HCT116 (cell line): ENCODE measurements around the gene IFNL2. TPM values are rescaled to one million over a fixed set of nuclear protein-coding genes. Genes with fewer than 3 reads are reported as not detected.

Source experiments
- ATAC-seq: fragments of 200-7000 bp; cut with Tn5 transposase; 2 replicates; pipeline ENCODE4 v1.9.1; 2020; ENCODE audit warnings: mild to moderate bottlenecking, moderate library complexity
- BruUV-seq: library from RNA; stranded (reverse); fragments of 400-500 nt; replicated peaks from 2 replicates; lab custom pipeline; 2021; lab: Mats Ljungman, UMichigan
- CTCF ChIA-PET: fragments of 300-600 bp; sonication (Branson Sonifier 250); formaldehyde crosslinking; loops from one replicate; lab custom pipeline; 2021; ENCODE audit warnings: antibody characterized with exemption; lab: Charles Lee
- POLR2A ChIA-PET: fragments of 300-600, 350-600 bp; sonication (Branson Sonifier 250); formaldehyde crosslinking; loops from one replicate; lab custom pipeline; 2021; ENCODE audit warnings: antibody characterized with exemption; lab: Charles Lee
- RAD21 ChIA-PET, 2 experiments: fragments of 300-600 bp; sonication (Branson Sonifier 250); formaldehyde crosslinking; loops; one replicate each; lab custom pipeline; 2023; ENCODE audit warnings: low total read pairs in 2 of 2; ENCODE audit not compliant: uncharacterized antibody in 2 of 2, unreplicated experiment in 2 of 2, low non-redundant PET in 1 of 2; lab: Charles Lee
- DNase-seq: peaks from one replicate; pipeline ENCODE4 v3.0.0-alpha.2; 2010; ENCODE audit warnings: low read depth, low spot score
- H2AFZ ChIP-seq: fragments of 200-600 bp; shearing (Covaris generic), sonication (generic); 2 replicates; pipeline ENCODE4 v1.6.1; 2017; ENCODE audit warnings: low read depth, mixed run types, mixed read lengths, antibody characterized with exemption, low read length; ENCODE audit not compliant: poor library complexity, severe bottlenecking
- H3K27ac ChIP-seq: 2 replicates; pipeline ENCODE4 v1.5.1; 2012; ENCODE audit warnings: low read depth, low read length
- H3K27me3 ChIP-seq: fragments of 200-600 bp; sonication (generic); 2 replicates; pipeline ENCODE4 v1.6.1; 2016; ENCODE audit warnings: mixed run types, low read length, mixed read lengths; ENCODE audit not compliant: insufficient read depth
- H3K36me3 ChIP-seq, 2 experiments: fragments of 200-500 bp in 1 of 2; fragments of 200-600 bp in 1 of 2; sonication (Bioruptor generic) in 1 of 2; sonication (generic) in 1 of 2; 2 replicates each; pipeline versions ENCODE4 v1.5.1 to v1.6.1; 2014 to 2016; ENCODE audit warnings: low read length in 2 of 2, inconsistent platforms in 1 of 2, mixed read lengths in 1 of 2, mixed run types in 1 of 2; ENCODE audit not compliant: insufficient read depth in 2 of 2, control insufficient read depth in 1 of 2
- H3K4me1 ChIP-seq, 2 experiments: fragments of 200-600 bp in 1 of 2; sonication (generic) in 1 of 2; 2 replicates each; pipeline versions ENCODE4 v1.5.1 to v1.6.1; 2012 to 2017; ENCODE audit warnings: low read length in 2 of 2, inconsistent platforms in 1 of 2, mild to moderate bottlenecking in 1 of 2, mixed read lengths in 1 of 2, mixed run types in 1 of 2, moderate library complexity in 1 of 2; ENCODE audit not compliant: insufficient read depth in 2 of 2, control insufficient read depth in 1 of 2
- H3K4me2 ChIP-seq: fragments of 200-600 bp; sonication (generic); 2 replicates; pipeline ENCODE4 v1.6.1; 2017; ENCODE audit warnings: mixed run types, low read length, mixed read lengths
- H3K4me3 ChIP-seq, 2 experiments: fragments of 200-600 bp in 1 of 2; sonication (generic) in 1 of 2; replicated peaks in 1 of 2; 2 replicates each; pipeline ENCODE4 v1.5.1; 2011 to 2016; ENCODE audit warnings: low read length in 2 of 2, control low read depth in 1 of 2, low read depth in 1 of 2, mild to moderate bottlenecking in 1 of 2, mixed read lengths in 1 of 2, mixed run types in 1 of 2
- H3K79me2 ChIP-seq: fragments of 200-600 bp; sonication (generic); 2 replicates; pipeline ENCODE4 v1.6.1; 2017; ENCODE audit warnings: mild to moderate bottlenecking, mixed run types, low read length, moderate library complexity, mixed read lengths; ENCODE audit not compliant: insufficient read depth
- H3K9ac ChIP-seq: fragments of 200-600 bp; sonication (generic); 2 replicates; pipeline ENCODE4 v1.6.1; 2016; ENCODE audit warnings: low read length, mixed read lengths
- H3K9me2 ChIP-seq: fragments of 200-600 bp; sonication (generic), shearing (Covaris generic); 2 replicates; pipeline ENCODE4 v1.6.1; 2017; ENCODE audit warnings: mixed run types, mild to moderate bottlenecking, moderate library complexity; ENCODE audit not compliant: insufficient read depth
- H3K9me3 ChIP-seq, 2 experiments: fragments of 200-500 bp in 1 of 2; fragments of 200-600 bp in 1 of 2; sonication (Bioruptor generic) in 1 of 2; sonication (generic) in 1 of 2; 2 replicates each; pipeline ENCODE4 v1.6.1; 2014 to 2017; ENCODE audit warnings: low read length in 2 of 2, mixed read lengths in 2 of 2, inconsistent platforms in 1 of 2, low read depth in 1 of 2, mild to moderate bottlenecking in 1 of 2, mixed run types in 1 of 2, moderate library complexity in 1 of 2; ENCODE audit not compliant: control insufficient read depth in 1 of 2, insufficient read depth in 1 of 2
- H4K20me1 ChIP-seq: fragments of 200-600 bp; sonication (generic), shearing (Covaris generic); 2 replicates; pipeline ENCODE4 v1.6.1; 2017; ENCODE audit warnings: mixed run types, mild to moderate bottlenecking, moderate library complexity; ENCODE audit not compliant: insufficient read depth
- CBX3 ChIP-seq: IDR thresholded peaks from 2 replicates; pipeline ENCODE4 v1.6.1; 2012; ENCODE audit warnings: low read depth
- EGR1 ChIP-seq: IDR thresholded peaks from 2 replicates; pipeline ENCODE4 v1.6.1; 2012; ENCODE audit warnings: low read depth
- FOSL1 ChIP-seq: IDR thresholded peaks from 2 replicates; pipeline ENCODE4 v1.6.1; 2012; ENCODE audit warnings: low read depth
- JUND ChIP-seq: IDR thresholded peaks from 2 replicates; pipeline ENCODE4 v1.6.1; 2012
- POLR2A ChIP-seq: IDR thresholded peaks from 2 replicates; pipeline ENCODE4 v1.7.0; 2011; ENCODE audit warnings: borderline replicate concordance; ENCODE audit not compliant: insufficient read depth, insufficient read length; ENCODE audit errors: extremely low read depth
- RAD21 ChIP-seq: IDR thresholded peaks from 2 replicates; pipeline ENCODE4 v1.6.1; 2012; ENCODE audit warnings: low read depth, mild to moderate bottlenecking
- SP1 ChIP-seq: IDR thresholded peaks from 2 replicates; pipeline ENCODE4 v1.6.1; 2012; ENCODE audit warnings: low read depth
- TCF7L2 ChIP-seq: IDR thresholded peaks from 2 replicates; pipeline ENCODE4 v1.7.0; 2011; ENCODE audit warnings: borderline replicate concordance, inconsistent platforms; ENCODE audit not compliant: insufficient read depth, insufficient read length; ENCODE audit errors: extremely low read depth
- ZFX ChIP-seq: fragments of 450-650 bp; IDR thresholded peaks from 2 replicates; pipeline ENCODE4 v1.6.1; 2017
- ZNF274 ChIP-seq: fragments of 200-500 bp; sonication (Bioruptor generic); IDR thresholded peaks from 2 replicates; pipeline ENCODE4 v1.6.1; 2014; ENCODE audit warnings: mild to moderate bottlenecking, low read depth, low read length, inconsistent platforms
- intact Hi-C: fragments of 100-400 bp; cut with micrococcal nuclease; formaldehyde crosslinking; loops from 2 replicates; pipeline ENCODE4 v1.10.0; 2022
- total RNA-seq: library from RNA; stranded (reverse); gene quantifications from one replicate; pipeline ENCODE4 v1.2.1, GENCODE V29; 2021; ENCODE audit not compliant: unreplicated experiment
- TF ChIP-seq, protein P1 (sequence below): IDR thresholded peaks from 2 replicates; pipeline ENCODE4 v1.6.1; 2011; ENCODE audit warnings: mild to moderate bottlenecking, low read length, moderate library complexity; ENCODE audit not compliant: insufficient replicate concordance; ENCODE audit errors: extremely low read depth

The IFNL2 gene
- total RNA-seq, 1 experiment from 2014 or later: not detected

DNA sequence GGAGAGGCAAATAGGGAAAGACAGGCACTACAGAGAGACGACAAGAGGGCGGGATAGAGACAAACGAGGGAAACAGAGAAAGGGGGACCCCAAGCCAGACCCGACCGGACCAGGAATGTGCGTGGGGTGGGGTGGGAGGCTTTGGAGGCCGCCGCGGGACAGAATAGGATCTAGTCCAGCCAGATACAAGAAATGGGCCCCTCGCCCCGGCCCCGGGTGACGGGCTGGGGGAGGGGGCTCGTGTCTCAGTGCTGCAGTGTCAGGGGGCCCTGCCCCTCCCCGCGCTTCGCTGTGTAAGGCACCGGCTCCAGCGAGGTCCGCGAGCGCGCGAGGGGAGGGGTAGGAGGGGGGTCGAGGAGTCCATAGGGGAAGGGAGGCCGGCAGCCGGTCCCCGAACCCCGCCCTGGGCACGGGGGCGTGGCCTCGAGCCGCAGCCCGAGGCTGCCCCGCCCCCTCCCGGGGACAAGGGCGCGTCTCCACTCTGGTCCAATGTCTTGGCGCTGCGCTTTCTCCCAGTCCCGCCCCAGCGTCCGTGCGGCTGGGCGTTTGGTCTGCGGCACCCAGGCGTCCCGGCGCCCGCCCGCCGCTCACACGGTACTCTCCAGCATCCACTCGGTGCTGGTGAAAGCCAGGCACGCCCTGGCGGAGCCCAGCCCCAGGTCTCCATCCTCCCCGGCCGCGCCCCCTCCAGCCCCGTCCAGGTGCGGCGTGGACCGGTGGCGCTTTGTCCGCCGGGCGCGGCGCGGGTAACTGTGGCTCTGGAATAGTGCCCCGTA, 39.0 kb downstream of the IFNL2 start:
- no TSS peak for BruUV-seq
- Histone ChIP-seq H3K9me2 (no peaks in the 10 kb centered on the region), H3K79me2 (peaks cover 17% of the 10 kb centered on the region), H3K27ac (no peak overlapping the region), H3K4me3 (no peak overlapping the region), H3K9ac (no peak overlapping the region), H2AFZ (no peak overlapping the region), H4K20me1 (no peaks in the 10 kb centered on the region), H3K4me2 (no peak overlapping the region), H3K27me3 (no peaks in the 10 kb centered on the region), H3K4me1 (peaks cover 9 to 10% of the 10 kb centered on the region in 2 experiments), H3K36me3 (peaks cover 0 to 7% of the 10 kb centered on the region in 2 experiments; a peak in 1 of 4 replicates), H3K9me3 (no peaks in the 10 kb centered on the region)
- POLR2A ChIA-PET: no interaction called here
- ATAC-seq (no peak), DNase-seq (no peak)
- intact Hi-C loops: no loop called here
- RAD21 ChIA-PET: no interaction called here
- CTCF ChIA-PET: no interaction called here
- TF ChIP-seq TCF7L2 (no peak), CBX3 (no peak), EGR1 (no peak)

DNA sequence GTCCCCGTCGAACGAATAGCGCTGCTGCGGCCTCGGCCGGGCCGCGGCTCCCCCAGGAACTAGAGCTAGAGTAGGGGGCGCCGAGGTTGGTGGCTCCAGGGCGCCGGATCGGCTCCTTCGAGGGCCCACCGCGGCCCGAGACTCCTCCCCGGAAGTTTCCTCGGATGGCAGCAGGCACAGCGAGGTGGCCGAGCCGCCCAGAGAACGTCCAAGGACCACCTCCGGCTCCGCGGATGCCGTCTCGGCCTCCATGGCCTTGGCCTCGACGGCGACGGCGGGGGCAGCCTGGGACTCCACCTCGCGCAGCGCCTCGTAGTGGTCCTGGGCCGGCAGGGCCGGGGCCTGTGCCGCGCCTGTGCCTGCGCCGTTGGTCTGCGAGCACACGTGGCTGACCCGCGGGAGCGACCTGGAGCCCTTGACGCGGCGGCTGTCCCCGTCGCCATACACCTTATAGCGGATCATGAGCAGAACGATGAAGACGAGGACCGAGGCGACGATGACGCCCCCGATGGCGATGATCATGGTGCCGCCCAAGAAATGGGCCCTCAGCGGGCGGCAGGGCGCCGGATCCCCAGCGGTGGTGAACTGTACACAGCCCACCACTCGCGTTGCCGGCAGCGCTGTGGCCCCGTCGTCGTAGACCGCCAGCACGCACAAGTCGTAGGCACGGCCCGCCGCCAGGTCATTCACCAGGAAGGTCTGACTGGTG, 39.8 kb downstream of the IFNL2 start:
- no peak overlapping the region for H2AFZ ChIP-seq
- CTCF ChIA-PET: no interaction called here
- no peaks in the 10 kb centered on the region for H3K27me3 ChIP-seq
- no peaks in the 10 kb centered on the region for H4K20me1 ChIP-seq
- DNase-seq: no peak
- H3K9ac ChIP-seq: no peak overlapping the region
- no peak overlapping the region for H3K4me3 ChIP-seq
- no peak overlapping the region for H3K27ac ChIP-seq
- peaks cover 21% of the 10 kb centered on the region for H3K79me2 ChIP-seq
- peaks cover 3 to 7% of the 10 kb centered on the region in 2 experiments; a peak in 2 of 4 replicates for H3K36me3 ChIP-seq
- no TSS peak for BruUV-seq
- TF ChIP-seq TCF7L2 (no peak), POLR2A (no peak), ZFX (no peak), JUND (no peak), RAD21 (no peak), SP1 (no peak), FOSL1 (no peak), ZNF274 (no peak)
- TF ChIP-seq, protein P1, sequence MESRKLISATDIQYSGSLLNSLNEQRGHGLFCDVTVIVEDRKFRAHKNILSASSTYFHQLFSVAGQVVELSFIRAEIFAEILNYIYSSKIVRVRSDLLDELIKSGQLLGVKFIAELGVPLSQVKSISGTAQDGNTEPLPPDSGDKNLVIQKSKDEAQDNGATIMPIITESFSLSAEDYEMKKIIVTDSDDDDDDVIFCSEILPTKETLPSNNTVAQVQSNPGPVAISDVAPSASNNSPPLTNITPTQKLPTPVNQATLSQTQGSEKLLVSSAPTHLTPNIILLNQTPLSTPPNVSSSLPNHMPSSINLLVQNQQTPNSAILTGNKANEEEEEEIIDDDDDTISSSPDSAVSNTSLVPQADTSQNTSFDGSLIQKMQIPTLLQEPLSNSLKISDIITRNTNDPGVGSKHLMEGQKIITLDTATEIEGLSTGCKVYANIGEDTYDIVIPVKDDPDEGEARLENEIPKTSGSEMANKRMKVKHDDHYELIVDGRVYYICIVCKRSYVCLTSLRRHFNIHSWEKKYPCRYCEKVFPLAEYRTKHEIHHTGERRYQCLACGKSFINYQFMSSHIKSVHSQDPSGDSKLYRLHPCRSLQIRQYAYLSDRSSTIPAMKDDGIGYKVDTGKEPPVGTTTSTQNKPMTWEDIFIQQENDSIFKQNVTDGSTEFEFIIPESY: no peak
- TF ChIP-seq, all 23 proteins: peak for 0
- intact Hi-C loops: no loop called here
- Histone ChIP-seq H3K4me1 (peaks cover 7 to 8% of the 10 kb centered on the region in 2 experiments), H3K9me2 (no peaks in the 10 kb centered on the region), H3K9me3 (no peaks in the 10 kb centered on the region), H3K4me2 (no peak overlapping the region)
- no peak for ATAC-seq
- POLR2A ChIA-PET: no interaction called here
- RAD21 ChIA-PET: no interaction called here
